Muscle layer of colon (tissue), 2 donors: ENCODE measurements around the gene PHF21B.

ENCODE experiments used
- H3K27ac ChIP-seq: one replicate; pipeline ENCODE4 v1.7.0; 2013; ENCODE audit warnings: low read depth, mild to moderate bottlenecking, low read length, moderate library complexity
- H3K27me3 ChIP-seq, 2 donors: one replicate each; pipeline ENCODE4 v1.7.0; 2013; ENCODE audit warnings: low read length in 2 of 2, mild to moderate bottlenecking in 2 of 2; ENCODE audit not compliant: insufficient read depth in 2 of 2, control insufficient read depth in 1 of 2
- H3K36me3 ChIP-seq: one replicate; pipeline ENCODE4 v1.7.0; 2013; ENCODE audit warnings: mild to moderate bottlenecking, low read length; ENCODE audit not compliant: insufficient read depth
- H3K4me1 ChIP-seq: one replicate; pipeline ENCODE4 v1.7.0; 2013; ENCODE audit warnings: mild to moderate bottlenecking, low read length; ENCODE audit not compliant: insufficient read depth
- H3K4me3 ChIP-seq, 2 donors: one replicate each; pipeline ENCODE4 v1.7.0; 2013; ENCODE audit warnings: low read length in 2 of 2, low read depth in 1 of 2, mild to moderate bottlenecking in 1 of 2, moderate library complexity in 1 of 2
- H3K9ac ChIP-seq: one replicate; pipeline ENCODE4 v1.7.0; 2013; ENCODE audit warnings: low read length
- H3K9me3 ChIP-seq: one replicate; pipeline ENCODE4 v1.7.0; 2013; ENCODE audit warnings: mild to moderate bottlenecking, low read length
- donor health status: abdominal sarcoma.
- donor health status: Adenocarcinoma of cecum.

Gene PHF21B

GRCh38 chr22:44941207-44941606 is 68.6 kb downstream of the PHF21B start:
- H3K27me3 ChIP-seq, result peaks cover 0 to 4% of the 10 kb centered on the region in 2 donors
- H3K27ac ChIP-seq, result no peak overlapping the region
- no peaks in the 10 kb centered on the region for H3K36me3 ChIP-seq
- H3K4me1 ChIP-seq, result no peaks in the 10 kb centered on the region
- no peak overlapping the region for H3K4me3 ChIP-seq
- H3K9ac ChIP-seq, result no peak overlapping the region
- no peaks in the 10 kb centered on the region for H3K9me3 ChIP-seq

- Histone ChIP-seq H3K36me3 (no peaks in the 10 kb centered on the region), H3K27me3 (peaks cover 0 to 4% of the 10 kb centered on the region in 2 donors), H3K9ac (no peak overlapping the region), H3K4me3 (no peak overlapping the region), H3K27ac (no peak overlapping the region), H3K9me3 (no peaks in the 10 kb centered on the region), H3K4me1 (no peaks in the 10 kb centered on the region)
Observed at GRCh38 chr22:44940130-44940529, 69.7 kb downstream of the PHF21B start.

- Histone ChIP-seq H3K9me3 (no peaks in the 10 kb centered on the region), H3K4me1 (no peaks in the 10 kb centered on the region), H3K27me3 (peaks cover 0 to 4% of the 10 kb centered on the region in 2 donors), H3K9ac (no peak overlapping the region), H3K4me3 (no peak overlapping the region), H3K27ac (no peak overlapping the region), H3K36me3 (no peaks in the 10 kb centered on the region)
Observed at GRCh38 chr22:44939451-44939850, 70.4 kb downstream of the PHF21B start.

GRCh38 chr22:44938886-44939285 is 70.9 kb downstream of the PHF21B start:
- no peaks in the 10 kb centered on the region for H3K36me3 ChIP-seq
- no peaks in the 10 kb centered on the region for H3K4me1 ChIP-seq
- H3K9ac ChIP-seq, result no peak overlapping the region
- H3K27ac ChIP-seq, result no peak overlapping the region
- peaks cover 0 to 4% of the 10 kb centered on the region in 2 donors for H3K27me3 ChIP-seq
- H3K4me3 ChIP-seq, result no peak overlapping the region
- H3K9me3 ChIP-seq, result no peaks in the 10 kb centered on the region

- Histone ChIP-seq H3K9me3 (no peaks in the 10 kb centered on the region), H3K27me3 (peaks cover 0 to 4% of the 10 kb centered on the region in 2 donors), H3K27ac (no peak overlapping the region), H3K36me3 (no peaks in the 10 kb centered on the region), H3K4me1 (no peaks in the 10 kb centered on the region), H3K4me3 (no peak overlapping the region), H3K9ac (no peak overlapping the region)
Observed at GRCh38 chr22:44937216-44937615, 72.6 kb downstream of the PHF21B start.

GRCh38 chr22:44936201-44936600 is 73.6 kb downstream of the PHF21B start:
- Histone ChIP-seq H3K36me3 (no peaks in the 10 kb centered on the region), H3K27ac (no peak overlapping the region), H3K9ac (no peak overlapping the region), H3K9me3 (no peaks in the 10 kb centered on the region), H3K27me3 (peaks cover 0 to 4% of the 10 kb centered on the region in 2 donors), H3K4me3 (no peak overlapping the region), H3K4me1 (no peaks in the 10 kb centered on the region)

- Histone ChIP-seq H3K36me3 (no peaks in the 10 kb centered on the region), H3K9me3 (no peaks in the 10 kb centered on the region), H3K4me1 (no peaks in the 10 kb centered on the region), H3K9ac (no peak overlapping the region), H3K27ac (no peak overlapping the region), H3K27me3 (peaks cover 0 to 4% of the 10 kb centered on the region in 2 donors), H3K4me3 (no peak overlapping the region)
Observed at GRCh38 chr22:44935724-44936123, 74.1 kb downstream of the PHF21B start.

GRCh38 chr22:44934454-44934735 is 75.4 kb downstream of the PHF21B start:
- Histone ChIP-seq H3K27ac (no peak overlapping the region), H3K9ac (no peak overlapping the region), H3K9me3 (no peaks in the 10 kb centered on the region), H3K4me1 (no peaks in the 10 kb centered on the region), H3K4me3 (no peak overlapping the region), H3K36me3 (no peaks in the 10 kb centered on the region), H3K27me3 (no peaks in the 10 kb centered on the region)

GRCh38 chr22:44933666-44934453 is 75.9 kb downstream of the PHF21B start:
- Histone ChIP-seq H3K4me3 (no peak overlapping the region), H3K27me3 (no peaks in the 10 kb centered on the region), H3K9me3 (no peaks in the 10 kb centered on the region), H3K36me3 (no peaks in the 10 kb centered on the region), H3K4me1 (no peaks in the 10 kb centered on the region), H3K27ac (no peak overlapping the region), H3K9ac (no peak overlapping the region)

- Histone ChIP-seq H3K36me3 (no peaks in the 10 kb centered on the region), H3K4me1 (no peaks in the 10 kb centered on the region), H3K9ac (no peak overlapping the region), H3K27ac (no peak overlapping the region), H3K4me3 (no peak overlapping the region), H3K27me3 (no peaks in the 10 kb centered on the region), H3K9me3 (no peaks in the 10 kb centered on the region)
Observed at GRCh38 chr22:44932493-44932892, 77.3 kb downstream of the PHF21B start.

GRCh38 chr22:44931766-44932165 is 78.0 kb downstream of the PHF21B start:
- Histone ChIP-seq H3K27ac (no peak overlapping the region), H3K4me3 (no peak overlapping the region), H3K27me3 (no peaks in the 10 kb centered on the region), H3K4me1 (no peaks in the 10 kb centered on the region), H3K9ac (no peak overlapping the region), H3K9me3 (no peaks in the 10 kb centered on the region), H3K36me3 (no peaks in the 10 kb centered on the region)

- H3K4me1 ChIP-seq, result no peaks in the 10 kb centered on the region
- H3K9ac ChIP-seq, result no peak overlapping the region
- no peaks in the 10 kb centered on the region for H3K9me3 ChIP-seq
- no peak overlapping the region for H3K27ac ChIP-seq
- H3K4me3 ChIP-seq, result no peak overlapping the region
- H3K27me3 ChIP-seq, result no peaks in the 10 kb centered on the region
- H3K36me3 ChIP-seq, result no peaks in the 10 kb centered on the region
Observed at GRCh38 chr22:44931077-44931540, 78.7 kb downstream of the PHF21B start.
